Activated CD8-positive, alpha-beta memory T cell treated with anti-CD3 and anti-CD28 coated beads, Interleukin-2, amount 10 ng/mL, durations not matched to agents 7 days and 5 days (primary cell): ENCODE results near the gene FAM200C. TPM values are rescaled to one million over a fixed set of nuclear protein-coding genes. Genes with fewer than 3 reads are reported as not detected.

ENCODE experiments used
- ATAC-seq: fragments of 150-1000 bp; cut with Tn5 transposase; one replicate; pipeline ENCODE4 v1.10.0; 2021; ENCODE audit warnings: moderate library complexity
- CTCF ChIA-PET: fragments of 350-600 bp; sonication (Branson Sonifier 250); formaldehyde crosslinking; loops from one replicate; lab custom pipeline; 2021; ENCODE audit warnings: antibody characterized with exemption; lab: Charles Lee
- DNase-seq: peaks from one replicate; pipeline ENCODE4 v3.0.0-alpha.2; 2020
- H3K27ac Mint-ChIP-seq: one replicate; pipeline ENCODE4 v1.8.0; 2021; ENCODE audit warnings: mild to moderate bottlenecking, mixed read lengths
- H3K27me3 Mint-ChIP-seq: one replicate; pipeline ENCODE4 v1.8.0; 2021; ENCODE audit warnings: mixed read lengths
- H3K36me3 Mint-ChIP-seq: one replicate; pipeline ENCODE4 v1.8.0; 2021; ENCODE audit warnings: mild to moderate bottlenecking, mixed read lengths
- H3K4me1 Mint-ChIP-seq: one replicate; pipeline ENCODE4 v1.8.0; 2021; ENCODE audit warnings: mixed read lengths
- H3K4me3 Mint-ChIP-seq: one replicate; pipeline ENCODE4 v1.8.0; 2021; ENCODE audit warnings: mild to moderate bottlenecking, moderate library complexity, mixed read lengths
- H3K9me3 Mint-ChIP-seq: one replicate; pipeline ENCODE4 v1.8.0; 2022; ENCODE audit warnings: low read depth, mixed read lengths
- total RNA-seq, 2 experiments: library from RNA; stranded (reverse); gene quantifications; one replicate each; pipeline ENCODE4 v1.2.3, GENCODE V29; 2021

FAM200C gene
- total RNA-seq, 2 experiments from 2014 or later = 0.61 to 0.88 TPM

- Mint-ChIP-seq H3K27me3 (peaks cover 6% of the 10 kb centered on the region), H3K36me3 (no peaks in the 10 kb centered on the region), H3K4me3 (no peak overlapping the region), H3K4me1 (no peaks in the 10 kb centered on the region), H3K9me3 (no peaks in the 10 kb centered on the region), H3K27ac (no peak overlapping the region)
- ATAC-seq (no peak), DNase-seq (no peak)
- CTCF ChIA-PET = interaction anchor here (1.5 kb wide), 1 partner anchor 32 kb away, joined by 3 read pairs; no protein-coding TSS in a partner anchor
These were observed 41.9 kb downstream of the FAM200C start for GRCh38 chr5:160357861-160358411.

GRCh38 chr5:160357394-160357793 lies 42.5 kb downstream of the FAM200C start:
- DNase-seq (no peak), ATAC-seq (no peak)
- H3K4me1 Mint-ChIP-seq = no peaks in the 10 kb centered on the region
- no peaks in the 10 kb centered on the region for H3K9me3 Mint-ChIP-seq
- H3K4me3 Mint-ChIP-seq = no peak overlapping the region
- H3K27ac Mint-ChIP-seq = no peak overlapping the region
- CTCF ChIA-PET = interaction anchor here (1.5 kb wide), 1 partner anchor 32 kb away, joined by 3 read pairs; no protein-coding TSS in a partner anchor
- peaks cover 6% of the 10 kb centered on the region for H3K27me3 Mint-ChIP-seq
- no peaks in the 10 kb centered on the region for H3K36me3 Mint-ChIP-seq

- peaks cover 6% of the 10 kb centered on the region for H3K27me3 Mint-ChIP-seq
- no peak overlapping the region for H3K27ac Mint-ChIP-seq
- no peak for ATAC-seq
- DNase-seq = no peak
- CTCF ChIA-PET = interaction anchor here (1.5 kb wide), 1 partner anchor 33 kb away, joined by 3 read pairs; no protein-coding TSS in a partner anchor
- no peaks in the 10 kb centered on the region for H3K4me1 Mint-ChIP-seq
- no peak overlapping the region for H3K4me3 Mint-ChIP-seq
- no peaks in the 10 kb centered on the region for H3K36me3 Mint-ChIP-seq
- no peaks in the 10 kb centered on the region for H3K9me3 Mint-ChIP-seq
These were observed 43.1 kb downstream of the FAM200C start for GRCh38 chr5:160356550-160357347.

GRCh38 chr5:160354666-160355065 lies 45.2 kb downstream of the FAM200C start:
- H3K27me3 Mint-ChIP-seq = peaks cover 3% of the 10 kb centered on the region
- no peak overlapping the region for H3K4me3 Mint-ChIP-seq
- no peaks in the 10 kb centered on the region for H3K4me1 Mint-ChIP-seq
- H3K27ac Mint-ChIP-seq = no peak overlapping the region
- no peaks in the 10 kb centered on the region for H3K9me3 Mint-ChIP-seq
- no peaks in the 10 kb centered on the region for H3K36me3 Mint-ChIP-seq
- DNase-seq = no peak
- CTCF ChIA-PET = no interaction called here
- ATAC-seq = no peak

- Mint-ChIP-seq H3K4me3 (no peak overlapping the region), H3K36me3 (no peaks in the 10 kb centered on the region), H3K9me3 (no peaks in the 10 kb centered on the region), H3K27me3 (no peaks in the 10 kb centered on the region), H3K4me1 (no peaks in the 10 kb centered on the region), H3K27ac (no peak overlapping the region)
- DNase-seq (no peak), ATAC-seq (no peak)
- CTCF ChIA-PET = no interaction called here
These were observed 46.5 kb downstream of the FAM200C start for GRCh38 chr5:160353379-160353778.

- no peak for ATAC-seq
- no peak overlapping the region for H3K27ac Mint-ChIP-seq
- H3K4me1 Mint-ChIP-seq = no peaks in the 10 kb centered on the region
- no peaks in the 10 kb centered on the region for H3K9me3 Mint-ChIP-seq
- CTCF ChIA-PET = interaction anchor here (0.8 to 1.4 kb wide), 3 partner anchors 8 to 331 kb away, joined by 3 read pairs; no protein-coding TSS in a partner anchor
- no peaks in the 10 kb centered on the region for H3K36me3 Mint-ChIP-seq
- DNase-seq = no peak
- no peak overlapping the region for H3K4me3 Mint-ChIP-seq
- no peaks in the 10 kb centered on the region for H3K27me3 Mint-ChIP-seq
These were observed 47.5 kb downstream of the FAM200C start for GRCh38 chr5:160352308-160352707.

GRCh38 chr5:160349935-160350303 lies 49.9 kb downstream of the FAM200C start:
- H3K27ac Mint-ChIP-seq = no peak overlapping the region
- no peak for ATAC-seq

GRCh38 chr5:160349249-160349934 lies 50.5 kb downstream of the FAM200C start:
- Mint-ChIP-seq H3K4me3 (no peak overlapping the region), H3K27ac (no peak overlapping the region), H3K9me3 (no peaks in the 10 kb centered on the region), H3K27me3 (no peaks in the 10 kb centered on the region), H3K36me3 (no peaks in the 10 kb centered on the region), H3K4me1 (peaks cover 2% of the 10 kb centered on the region)
- CTCF ChIA-PET = interaction anchor here (2.2 kb wide), 1 partner anchor 327 kb away, joined by 11 read pairs; no protein-coding TSS in a partner anchor
- no peak for ATAC-seq
- no peak for DNase-seq

More at GRCh38 chr5:160349935-160350303, 49.9 kb downstream of the FAM200C start:
- Mint-ChIP-seq H3K36me3 (no peaks in the 10 kb centered on the region), H3K9me3 (no peaks in the 10 kb centered on the region), H3K4me1 (peaks cover 2% of the 10 kb centered on the region), H3K4me3 (no peak overlapping the region), H3K27me3 (no peaks in the 10 kb centered on the region)
- CTCF ChIA-PET = no interaction called here
- DNase-seq = no peak

GRCh38 chr5:160348080-160348479 lies 51.8 kb downstream of the FAM200C start:
- no peak for ATAC-seq
- CTCF ChIA-PET = interaction anchor here (1.4 to 2.2 kb wide), 2 partner anchors 150 to 326 kb away, joined by 4 to 11 read pairs; no protein-coding TSS in a partner anchor
- Mint-ChIP-seq H3K9me3 (no peaks in the 10 kb centered on the region), H3K4me3 (no peak overlapping the region), H3K27me3 (peaks cover 2% of the 10 kb centered on the region), H3K4me1 (peaks cover 8% of the 10 kb centered on the region), H3K27ac (no peak overlapping the region), H3K36me3 (no peaks in the 10 kb centered on the region)
- DNase-seq = no peak

- Mint-ChIP-seq H3K27ac (no peak overlapping the region), H3K27me3 (peaks cover 2% of the 10 kb centered on the region), H3K9me3 (no peaks in the 10 kb centered on the region)
These were observed 52.4 kb downstream of the FAM200C start for GRCh38 chr5:160347448-160347847.

More at GRCh38 chr5:160347448-160347847, 52.4 kb downstream of the FAM200C start:
- H3K4me3 Mint-ChIP-seq = no peak overlapping the region
- no peaks in the 10 kb centered on the region for H3K36me3 Mint-ChIP-seq
- CTCF ChIA-PET = interaction anchor here (1.4 to 2.2 kb wide), 2 partner anchors 149 to 325 kb away, joined by 4 to 11 read pairs; no protein-coding TSS in a partner anchor
- DNase-seq (no peak), ATAC-seq (no peak)
- H3K4me1 Mint-ChIP-seq = peaks cover 8% of the 10 kb centered on the region

Other genes with a start within 250 kb of the FAM200C start
- not detected for gene FABP6, start 170.5 kb downstream of the FAM200C start, total RNA-seq
- gene CCNJL, start 87.5 kb downstream of the FAM200C start, total RNA-seq = under 1 TPM in 1 of 2 experiments, not detected in 1; 0.23 TPM
- gene C1QTNF2, start 29.4 kb downstream of the FAM200C start, total RNA-seq = not detected
- gene SLU7, start 19.0 kb upstream of the FAM200C start, total RNA-seq = 10 to 100 TPM; 50.1 to 54.6 TPM
- gene PTTG1, start 21.8 kb upstream of the FAM200C start, total RNA-seq = 100 to 1,000 TPM; 204 to 212 TPM